Measurements from ENCODE around the gene BCAS3.

DNA sequence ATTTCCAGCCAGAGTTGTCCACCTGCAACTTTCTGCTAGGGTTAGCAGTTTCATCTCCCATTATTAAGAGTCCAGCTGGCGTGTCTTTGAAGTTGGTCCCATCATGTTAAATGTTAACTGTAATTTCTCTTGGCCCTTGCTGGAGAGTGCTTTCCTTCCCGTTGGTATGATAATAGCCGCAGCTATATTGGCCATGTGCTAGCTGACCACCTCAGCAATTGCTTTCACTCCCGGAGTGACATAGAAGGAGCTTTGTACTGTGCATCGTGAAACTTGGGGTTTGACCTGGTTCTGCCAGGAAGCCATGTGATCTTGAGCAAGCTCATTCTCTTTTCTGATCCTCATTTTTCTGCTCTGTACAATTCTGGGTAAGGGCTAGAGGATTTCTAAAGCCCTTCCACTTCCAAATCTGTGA, 641.0 kb downstream of the BCAS3 start:
- TF ChIP-seq TAF1 (IDR thresholded peaks at IDR 0.05; ENCODE audit: low read depth) (no peak), MAX (IDR thresholded peaks at IDR 0.05) (no peak), TEAD4 (IDR thresholded peaks at IDR 0.05) (no peak), RAD21 (IDR thresholded peaks at IDR 0.05; ENCODE audit: low read depth) (no peak), EP300 (IDR thresholded peaks at IDR 0.05; ENCODE audit: borderline replicate concordance) (no peak), YY1 (IDR thresholded peaks at IDR 0.05; ENCODE audit: low read depth) (no peak)

Measured in Ishikawa (cell line).